CD4-positive, alpha-beta T cell (primary cell): Measurements from ENCODE around the gene NAV2. TPM values are rescaled to one million over a fixed set of nuclear protein-coding genes. Genes with fewer than 3 reads are reported as not detected.

ENCODE experiments used
- ATAC-seq: fragments of 200-7000 bp; cut with Tn5 transposase; one replicate; pipeline ENCODE4 v1.10.0; 2022; ENCODE audit warnings: mild to moderate bottlenecking; ENCODE audit not compliant: poor library complexity
- CTCF ChIA-PET: fragments of 350-600 bp; sonication (Branson Sonifier 250); formaldehyde crosslinking; loops from one replicate; lab custom pipeline; 2021; ENCODE audit warnings: antibody characterized with exemption, inconsistent platforms; lab: Charles Lee
- POLR2A ChIA-PET: fragments of 350-600 bp; sonication (Branson Sonifier 250); formaldehyde crosslinking; loops from one replicate; lab custom pipeline; 2021; ENCODE audit warnings: antibody characterized with exemption, inconsistent platforms; lab: Charles Lee
- DNase-seq, 14 experiments: peaks; one replicate each; pipeline ENCODE4 v3.0.0-alpha.2; 2013 to 2020; ENCODE audit warnings: mixed read lengths in 2 of 14
- H3K27ac ChIP-seq, 2 donors: one replicate each; pipeline versions ENCODE4 v1.5.1 to v1.7.0; 2013; ENCODE audit warnings: low read length in 2 of 2, low read depth in 1 of 2, mild to moderate bottlenecking in 1 of 2
- H3K27me3 ChIP-seq, 2 experiments: 1 replicate in 1 of 2; 2 replicates in 1 of 2; pipeline versions ENCODE4 v1.6.1 to v1.7.0; 2013; ENCODE audit warnings: low read length in 2 of 2, control low read depth in 1 of 2, mild to moderate bottlenecking in 1 of 2, moderate library complexity in 1 of 2; ENCODE audit not compliant: insufficient read depth in 2 of 2, control insufficient read depth in 1 of 2
- H3K36me3 ChIP-seq: one replicate; pipeline ENCODE4 v1.6.1; 2013; ENCODE audit warnings: low read length, control low read depth; ENCODE audit not compliant: insufficient read depth
- H3K4me1 ChIP-seq: one replicate; pipeline ENCODE4 v1.6.1; 2013; ENCODE audit warnings: low read length, control low read depth; ENCODE audit not compliant: insufficient read depth
- H3K4me3 ChIP-seq: one replicate; pipeline ENCODE4 v1.5.1; 2013; ENCODE audit warnings: mild to moderate bottlenecking, low read length, moderate library complexity
- H3K9me3 ChIP-seq, 2 experiments: 1 replicate in 1 of 2; 2 replicates in 1 of 2; pipeline versions ENCODE4 v1.6.1 to v1.7.0; 2013; ENCODE audit warnings: low read length in 2 of 2, mild to moderate bottlenecking in 2 of 2, control low read depth in 1 of 2, moderate library complexity in 1 of 2; ENCODE audit not compliant: control insufficient read depth in 1 of 2, insufficient read depth in 1 of 2
- H3K27ac Mint-ChIP-seq: one replicate; pipeline ENCODE4 v1.8.0; 2020; ENCODE audit warnings: mixed read lengths
- H3K27me3 Mint-ChIP-seq: one replicate; pipeline ENCODE4 v1.8.0; 2021; ENCODE audit warnings: mixed read lengths
- H3K36me3 Mint-ChIP-seq: one replicate; pipeline ENCODE4 v1.8.0; 2021; ENCODE audit warnings: low read depth, mixed read lengths
- H3K4me1 Mint-ChIP-seq: one replicate; pipeline ENCODE4 v1.8.0; 2021; ENCODE audit warnings: low read depth, mixed read lengths
- H3K4me3 Mint-ChIP-seq: one replicate; pipeline ENCODE4 v1.8.0; 2020; ENCODE audit warnings: mild to moderate bottlenecking, mixed read lengths
- H3K9me3 Mint-ChIP-seq: one replicate; pipeline ENCODE4 v1.8.0; 2020; ENCODE audit warnings: mixed read lengths
- CTCF ChIP-seq: fragments of 200-600 bp; IDR thresholded peaks from one replicate; pipeline ENCODE4 v1.8.0; 2022; ENCODE audit warnings: antibody characterized with exemption, mild to moderate bottlenecking
- intact Hi-C, 2 experiments: fragments of 100-400 bp; cut with DNase I in 1 of 2; cut with micrococcal nuclease in 1 of 2; formaldehyde crosslinking; loops; one replicate each; pipeline versions ENCODE4 v1.15.1 to v1.9.0; 2023 to 2025; cut with DNase I, micrococcal nuclease
- total RNA-seq, 174 experiments: library from RNA in 2 of 174; stranded (reverse) in 2 of 174; gene quantifications; one replicate each; pipeline ENCODE4 v1.2.3 and lab custom pipeline; 2021 to 2026

The NAV2 gene
- total RNA-seq, 2 experiments from 2014 or later: 0.55 to 0.64 TPM

- Mint-ChIP-seq H3K27me3 (no peaks in the 10 kb centered on the region), H3K36me3 (no peaks in the 10 kb centered on the region), H3K4me1 (no peaks in the 10 kb centered on the region), H3K27ac (no peak overlapping the region), H3K9me3 (no peaks in the 10 kb centered on the region), H3K4me3 (no peak overlapping the region)
- Histone ChIP-seq H3K4me3 (no peak overlapping the region), H3K36me3 (no peaks in the 10 kb centered on the region), H3K4me1 (no peaks in the 10 kb centered on the region), H3K9me3 (no peaks in the 10 kb centered on the region), H3K27ac (no peak overlapping the region), H3K27me3 (no peaks in the 10 kb centered on the region)
- CTCF ChIA-PET: no interaction called here
- TF ChIP-seq CTCF: no peak
- POLR2A ChIA-PET: no interaction called here
- DNase-seq (no peak), ATAC-seq (no peak)
- intact Hi-C loops: no loop called here
Measured at GRCh38 chr11:20024172-20024935, 311.7 kb downstream of the NAV2 start.

- DNase-seq (no peak), ATAC-seq (no peak)
- H3K4me3 ChIP-seq: no peak overlapping the region
- no peaks in the 10 kb centered on the region for H3K27me3 Mint-ChIP-seq
- H3K9me3 Mint-ChIP-seq: no peaks in the 10 kb centered on the region
- H3K27ac Mint-ChIP-seq: no peak overlapping the region
- no peaks in the 10 kb centered on the region for H3K36me3 ChIP-seq
- H3K4me1 Mint-ChIP-seq: no peaks in the 10 kb centered on the region
- H3K4me1 ChIP-seq: no peaks in the 10 kb centered on the region
- intact Hi-C loops: no loop called here
- no peaks in the 10 kb centered on the region for H3K9me3 ChIP-seq
- no peaks in the 10 kb centered on the region for H3K36me3 Mint-ChIP-seq
- ChIA-PET CTCF (no interaction called here), POLR2A (no interaction called here)
- no peak overlapping the region for H3K4me3 Mint-ChIP-seq
- H3K27ac ChIP-seq: no peak overlapping the region
- no peaks in the 10 kb centered on the region for H3K27me3 ChIP-seq
- TF ChIP-seq CTCF: no peak
Measured at GRCh38 chr11:20025332-20025840, 312.7 kb downstream of the NAV2 start.

- Mint-ChIP-seq H3K4me3 (no peak overlapping the region), H3K36me3 (no peaks in the 10 kb centered on the region), H3K4me1 (no peaks in the 10 kb centered on the region), H3K9me3 (no peaks in the 10 kb centered on the region), H3K27me3 (no peaks in the 10 kb centered on the region), H3K27ac (no peak overlapping the region)
- Histone ChIP-seq H3K36me3 (no peaks in the 10 kb centered on the region), H3K4me3 (no peak overlapping the region), H3K27ac (no peak overlapping the region), H3K27me3 (no peaks in the 10 kb centered on the region), H3K4me1 (no peaks in the 10 kb centered on the region), H3K9me3 (no peaks in the 10 kb centered on the region)
- intact Hi-C loops: no loop called here
- DNase-seq (no peak), ATAC-seq (no peak)
- CTCF ChIA-PET: no interaction called here
- TF ChIP-seq CTCF: no peak
- POLR2A ChIA-PET: no interaction called here
Measured at GRCh38 chr11:20026629-20027555, 314.3 kb downstream of the NAV2 start.
